Stimulated activated CD4-positive, alpha-beta T cell treated with anti-CD3 and anti-CD28 coated beads, Interleukin-15, amount 100 ng/mL, for 1 hour (primary cell): ENCODE data around the gene CMTM4.
"Not testable (repeated sequence)": the region's sequence is repeated elsewhere in the genome, so short reads cannot be mapped to it uniquely, and the experiment has no call there.

Experiments
- DNase-seq, 2 donors: peaks; one replicate each; pipeline ENCODE4 v3.0.0-alpha.2; 2020; ENCODE audit warnings: low read depth in 1 of 2, low spot score in 1 of 2

CMTM4 gene

GRCh38 chr16:66569131-66569530 is 127.4 kb downstream of the CMTM4 start:
- DNase-seq = no peak

GRCh38 chr16:66568355-66568754 is 128.2 kb downstream of the CMTM4 start:
- no peak for DNase-seq

DNA sequence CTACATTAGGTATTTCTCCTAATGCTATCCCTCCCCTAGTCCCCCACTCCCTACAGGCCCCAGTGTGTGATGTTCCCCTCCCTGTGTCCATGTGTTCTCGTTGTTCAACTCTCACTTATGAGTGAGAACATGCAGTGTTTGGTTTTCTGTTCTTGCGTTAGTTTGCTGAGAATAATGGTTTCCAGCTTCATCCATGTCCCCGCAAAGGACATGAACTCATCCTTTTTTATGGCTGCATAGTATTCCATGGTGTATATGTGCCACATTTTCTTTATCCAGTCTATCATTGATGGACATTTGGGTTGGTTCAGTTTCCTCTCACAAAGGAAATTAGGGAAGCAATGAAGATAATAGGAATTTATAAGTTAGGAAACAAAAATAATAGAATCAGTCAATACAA is 129.3 kb downstream of the CMTM4 start:
- DNase-seq = not testable (repeated sequence)

DNA sequence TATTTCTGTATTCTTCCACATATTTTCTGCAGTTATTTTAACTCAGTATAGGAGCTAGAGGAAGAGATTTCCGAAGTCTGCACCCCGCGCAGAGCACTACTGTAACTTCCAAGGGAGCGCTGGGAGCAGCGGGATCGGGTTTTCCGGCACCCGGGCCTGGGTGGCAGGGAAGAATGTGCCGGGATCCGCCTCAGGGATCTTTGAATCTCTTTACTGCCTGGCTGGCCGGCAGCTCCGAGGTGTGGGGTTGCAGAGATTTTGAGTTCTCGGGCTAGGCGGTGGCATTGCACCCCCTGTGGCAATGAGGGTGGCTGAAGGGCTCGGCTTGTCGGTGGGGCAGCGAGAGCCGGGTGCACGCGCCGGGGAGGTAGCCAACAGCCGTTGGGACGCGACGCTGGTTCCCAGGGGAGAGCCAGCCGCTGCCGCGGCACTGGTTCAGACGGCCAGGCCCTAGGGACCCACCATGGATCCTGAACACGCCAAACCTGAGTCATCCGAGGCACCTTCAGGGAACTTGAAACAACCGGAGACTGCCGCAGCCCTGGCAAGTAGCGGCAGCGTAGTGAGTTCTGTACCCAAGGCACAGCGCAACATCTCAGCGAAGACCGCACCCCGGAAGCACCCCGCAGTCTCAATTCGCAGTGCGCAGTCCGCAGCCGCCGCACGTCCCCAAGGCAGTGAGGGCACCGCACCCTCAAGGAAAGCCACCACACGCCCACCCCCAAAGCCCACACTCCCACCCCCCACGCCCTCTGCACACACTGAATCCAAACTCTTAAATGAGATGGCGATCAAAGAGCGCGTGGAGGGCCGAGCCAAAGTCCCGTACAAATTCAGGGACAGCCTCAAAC is 130.3 kb downstream of the CMTM4 start, which contains the start of gene CMTM1:
Gene CMTM1 (plus strand): TSS at position 389 of the 851 bp plus-strand sequence. CDS start 75 bp downstream, at position 464.
- no peak for DNase-seq
